Endothelial cell of umbilical vein (primary cell): Measurements from ENCODE around the gene AJAP1. TPM values are rescaled to one million over a fixed set of nuclear protein-coding genes. Genes with fewer than 3 reads are reported as not detected.

Experiments
- BruUV-seq: library from RNA; stranded (reverse); fragments of 400-500 nt; replicated peaks from 2 replicates; lab custom pipeline; 2021; lab: Mats Ljungman, UMichigan
- CTCF ChIA-PET: fragments of 300-600, 350-600 bp; sonication (Branson Sonifier 250); formaldehyde crosslinking; loops from one replicate; lab custom pipeline; 2021; ENCODE audit warnings: antibody characterized with exemption, inconsistent platforms; lab: Charles Lee
- POLR2A ChIA-PET: fragments of 300-600, 350-600 bp; sonication (Branson Sonifier 250); formaldehyde crosslinking; loops from one replicate; lab custom pipeline; 2021; ENCODE audit warnings: antibody characterized with exemption, inconsistent platforms; lab: Charles Lee
- DNase-seq: peaks from one replicate; pipeline ENCODE4 v3.0.0-alpha.2; 2011; ENCODE audit warnings: low read depth, low spot score
- FAIRE-seq: peaks from 2 replicates; lab custom pipeline; 2011; peaks lifted over from hg19 to GRCh38; lab: Jason Lieb, UNC
- H2AFZ ChIP-seq: 2 replicates; pipeline ENCODE4 v1.6.0; 2012; ENCODE audit warnings: low read depth, low read length, control low read depth, inconsistent platforms
- H3K27ac ChIP-seq: 2 replicates; pipeline ENCODE4 v1.5.1; 2011; ENCODE audit warnings: low read depth, mild to moderate bottlenecking, control low read depth, low read length, moderate library complexity; ENCODE audit not compliant: insufficient read depth
- H3K27me3 ChIP-seq, 2 experiments: 2 replicates each; pipeline versions ENCODE4 v1.6.0 to v1.6.1; 2011; ENCODE audit warnings: low read length in 2 of 2, mixed read lengths in 1 of 2; ENCODE audit not compliant: control insufficient read depth in 2 of 2, insufficient read depth in 2 of 2
- H3K36me3 ChIP-seq, 2 experiments: 2 replicates in 1 of 2; 3 replicates in 1 of 2; pipeline ENCODE4 v1.5.1; 2011; ENCODE audit warnings: low read length in 2 of 2, mild to moderate bottlenecking in 1 of 2, moderate library complexity in 1 of 2; ENCODE audit not compliant: control insufficient read depth in 2 of 2, insufficient read depth in 2 of 2; ENCODE audit errors: extremely low read depth in 1 of 2
- H3K4me1 ChIP-seq: 3 replicates; pipeline ENCODE4 v1.5.1; 2011; ENCODE audit warnings: mild to moderate bottlenecking, low read length; ENCODE audit not compliant: control insufficient read depth, insufficient read depth; ENCODE audit errors: extremely low read depth
- H3K4me2 ChIP-seq: 2 replicates; pipeline ENCODE4 v1.6.1; 2011; ENCODE audit warnings: low read length, control low read depth, mixed read lengths; ENCODE audit not compliant: insufficient read depth
- H3K4me3 ChIP-seq, 3 experiments: fragments of 200-600 bp in 1 of 3; sonication (generic), shearing (Covaris generic) in 1 of 3; replicated peaks in 1 of 3; 2 replicates each; pipeline ENCODE4 v1.5.1; 2011 to 2016; ENCODE audit warnings: control low read depth in 3 of 3, low read length in 3 of 3, mild to moderate bottlenecking in 2 of 3, inconsistent platforms in 1 of 3, low read depth in 1 of 3, moderate library complexity in 1 of 3; ENCODE audit not compliant: insufficient read depth in 1 of 3
- H3K79me2 ChIP-seq: 2 replicates; pipeline ENCODE4 v1.6.0; 2012; ENCODE audit warnings: low read length, inconsistent platforms; ENCODE audit not compliant: control insufficient read depth, insufficient read depth
- H3K9ac ChIP-seq: replicated peaks from 2 replicates; pipeline ENCODE3; 2011; ENCODE audit warnings: low read length, control low read depth; ENCODE audit not compliant: insufficient read depth; ENCODE audit errors: extremely low read depth
- H3K9me1 ChIP-seq: replicated peaks from 3 replicates; pipeline ENCODE4 v1.6.0; 2011; ENCODE audit warnings: mild to moderate bottlenecking, low read length; ENCODE audit not compliant: control insufficient read depth, insufficient read depth; ENCODE audit errors: extremely low read depth
- H3K9me3 ChIP-seq: replicated peaks from 2 replicates; pipeline ENCODE4 v1.5.1; 2012; ENCODE audit warnings: low read length, inconsistent platforms; ENCODE audit not compliant: control insufficient read depth, insufficient read depth
- H4K20me1 ChIP-seq: replicated peaks from 2 replicates; pipeline ENCODE3; 2011; ENCODE audit warnings: mild to moderate bottlenecking, low read length; ENCODE audit not compliant: control insufficient read depth, insufficient read depth; ENCODE audit errors: extremely low read depth
- CTCF ChIP-seq, 2 donors: IDR thresholded peaks; 1 replicate in 1 of 2; 2 replicates in 1 of 2; pipeline ENCODE4 v1.5.1; 2011; ENCODE audit warnings: low read length in 2 of 2, mild to moderate bottlenecking in 2 of 2, moderate library complexity in 2 of 2, control low read depth in 1 of 2, inconsistent platforms in 1 of 2, low read depth in 1 of 2; ENCODE audit not compliant: insufficient read depth in 1 of 2; ENCODE audit errors: extremely low read depth in 1 of 2
- EZH2 ChIP-seq: IDR thresholded peaks from 2 replicates; pipeline ENCODE4 v1.6.1; 2012; ENCODE audit warnings: borderline replicate concordance, low read depth, mild to moderate bottlenecking, moderate library complexity, low read length, inconsistent platforms; ENCODE audit not compliant: severe bottlenecking
- FOS ChIP-seq: IDR thresholded peaks from 2 replicates; pipeline ENCODE4 v1.6.1; 2011; ENCODE audit warnings: mild to moderate bottlenecking, low read length, moderate library complexity, borderline replicate concordance; ENCODE audit not compliant: insufficient read depth
- GATA2 ChIP-seq: IDR thresholded peaks from 2 replicates; pipeline ENCODE4 v1.7.0; 2011; ENCODE audit warnings: low read depth, mild to moderate bottlenecking, moderate library complexity, mixed read lengths, low read length; ENCODE audit not compliant: insufficient read length, insufficient read depth
- JUN ChIP-seq: IDR thresholded peaks from 2 replicates; pipeline ENCODE4 v1.6.1; 2011; ENCODE audit warnings: borderline replicate concordance, low read depth; ENCODE audit not compliant: insufficient read length, insufficient read depth
- MAX ChIP-seq: IDR thresholded peaks from 2 replicates; pipeline ENCODE4 v1.6.1; 2011; ENCODE audit not compliant: insufficient read depth, insufficient read length
- MYC ChIP-seq: IDR thresholded peaks from one replicate; pipeline ENCODE4 v1.6.1; 2011; ENCODE audit warnings: mild to moderate bottlenecking, low read depth, low read length
- POLR2A ChIP-seq: IDR thresholded peaks from 2 replicates; pipeline ENCODE4 v1.6.1; 2012; ENCODE audit warnings: low read depth, mild to moderate bottlenecking, control low read depth, low read length
- POLR2AphosphoS5 ChIP-seq: IDR thresholded peaks from 2 replicates; pipeline ENCODE4 v1.6.1; 2012; ENCODE audit warnings: low read depth, mild to moderate bottlenecking, control low read depth, low read length, moderate library complexity; ENCODE audit not compliant: insufficient read depth
- dilution Hi-C: fragments of 300-500 bp; cut with MboI; formaldehyde crosslinking; loops from one replicate; pipeline ENCODE4 v1.15.0; 2019; ENCODE audit warnings: low sequenced_read_pairs; ENCODE audit not compliant: extremely low pct_ligation_motif_present
- intact Hi-C: fragments of 100-400 bp; cut with micrococcal nuclease; formaldehyde crosslinking; loops from one replicate; pipeline ENCODE4 v1.10.0; 2022
- polyA plus RNA-seq, 4 experiments: library from polyadenylated mRNA; depleted of rRNA in 3 of 4; stranded (reverse) in 3 of 4; unstranded in 1 of 4; fragments of >200 nt; gene quantifications; 2 replicates each; pipeline versions ENCODE4 v1.2.1 to v1.2.3, GENCODE V29; 2011 to 2012; ENCODE audit warnings: missing spikeins in 1 of 4
- total RNA-seq: library from RNA; stranded (reverse); gene quantifications from 2 replicates; pipeline ENCODE4 v1.2.3, GENCODE V29; 2021

The AJAP1 gene
- total and polyA plus RNA-seq, 2 donors (not counting 3 experiments of a cell fraction or from before 2014, with no cell fraction given) = not detected

- no peak for FAIRE-seq
- POLR2A ChIA-PET = no interaction called here
Observed at GRCh38 chr1:4768553-4768952, 114.1 kb downstream of the AJAP1 start.

More at GRCh38 chr1:4768553-4768952, 114.1 kb downstream of the AJAP1 start:
- Histone ChIP-seq H3K27ac (no peak overlapping the region), H3K27me3 (no peaks in the 10 kb centered on the region), H3K36me3 (no peaks in the 10 kb centered on the region), H3K9me1 (no peaks in the 10 kb centered on the region), H3K79me2 (no peaks in the 10 kb centered on the region), H3K4me2 (no peak overlapping the region), H3K4me1 (no peaks in the 10 kb centered on the region), H3K9ac (no peak overlapping the region), H2AFZ (no peak overlapping the region), H3K9me3 (peaks cover 2% of the 10 kb centered on the region), H4K20me1 (no peaks in the 10 kb centered on the region), H3K4me3 (no peak overlapping the region)
- CTCF ChIA-PET = no interaction called here
- TF ChIP-seq GATA2 = no peak
- no peak for TF ChIP-seq JUN
- no peak for TF ChIP-seq FOS
- TF ChIP-seq MAX = no peak
- TF ChIP-seq POLR2A = no peak
- no peak for TF ChIP-seq POLR2AphosphoS5
- no peak for TF ChIP-seq CTCF (IDR thresholded peaks at IDR 0.05; ENCODE audit: extremely low read depth in 1 of 2, insufficient read depth in 1 of 2, low read depth in 1 of 2, low read length in 2 of 2)
- no peak for TF ChIP-seq MYC
- no peak for TF ChIP-seq EZH2
- dilution Hi-C loops (no loop called here), intact Hi-C loops (no loop called here)
- no TSS peak for BruUV-seq
- DNase-seq = no peak
